ENCODE measurements around the gene WDR88. TPM values are rescaled to one million over a fixed set of nuclear protein-coding genes. Genes with fewer than 3 reads are reported as not detected.
"Not testable (repeated sequence)": the region's sequence is repeated elsewhere in the genome, so short reads cannot be mapped to it uniquely, and the experiment has no call there.

Gene WDR88
- total RNA-seq, 1 donor from 2014 or later = not detected

- no peak for DNase-seq (ENCODE audit: low read depth)
- no peak overlapping the region for H3K4me3 ChIP-seq (ENCODE audit: low read depth, low read length)
- TF ChIP-seq CTCF (conservative IDR thresholded peaks at IDR 0.05; ENCODE audit: low read depth, low read length) = no peak
Observed at GRCh38 chr19:33217881-33218280, 86.0 kb downstream of the WDR88 start.

- DNase-seq (ENCODE audit: low read depth) = no peak
- TF ChIP-seq CTCF (conservative IDR thresholded peaks at IDR 0.05; ENCODE audit: low read depth, low read length) = no peak
Observed at GRCh38 chr19:33219261-33219815, 87.4 kb downstream of the WDR88 start.

GRCh38 chr19:33220115-33220514, 88.2 kb downstream of the WDR88 start:
- no peak for DNase-seq (ENCODE audit: low read depth)
- H3K4me3 ChIP-seq (ENCODE audit: low read depth, low read length) = no peak overlapping the region
- TF ChIP-seq CTCF (conservative IDR thresholded peaks at IDR 0.05; ENCODE audit: low read depth, low read length) = no peak

More at GRCh38 chr19:33219261-33219815, 87.4 kb downstream of the WDR88 start:
- H3K4me3 ChIP-seq (ENCODE audit: low read depth, low read length) = no peak overlapping the region

- TF ChIP-seq CTCF (conservative IDR thresholded peaks at IDR 0.05; ENCODE audit: low read depth, low read length) = no peak
- DNase-seq (ENCODE audit: low read depth) = no peak
- no peak overlapping the region for H3K4me3 ChIP-seq (ENCODE audit: low read depth, low read length)
Observed at GRCh38 chr19:33220735-33221134, 88.8 kb downstream of the WDR88 start.

GRCh38 chr19:33221638-33222037, 89.7 kb downstream of the WDR88 start:
- no peak for DNase-seq (ENCODE audit: low read depth)
- no peak for TF ChIP-seq CTCF (conservative IDR thresholded peaks at IDR 0.05; ENCODE audit: low read depth, low read length)
- H3K4me3 ChIP-seq (ENCODE audit: low read depth, low read length) = no peak overlapping the region

- not testable (repeated sequence) for DNase-seq (ENCODE audit: low read depth); H3K4me3 ChIP-seq (ENCODE audit: low read depth, low read length)
Observed at GRCh38 chr19:33222255-33222654, 90.3 kb downstream of the WDR88 start.

- no peak for DNase-seq (ENCODE audit: low read depth)
- no peak for TF ChIP-seq CTCF (conservative IDR thresholded peaks at IDR 0.05; ENCODE audit: low read depth, low read length)
- no peak overlapping the region for H3K4me3 ChIP-seq (ENCODE audit: low read depth, low read length)
Observed at GRCh38 chr19:33224694-33225457, 93.0 kb downstream of the WDR88 start.

Other genes starting within 250 kb of the WDR88 start
- gene CEP89, start 160.2 kb upstream of the WDR88 start, total RNA-seq = 16.9 and 23.7 TPM in 2 replicates
- 3.2 and 4.2 TPM in 2 replicates for gene FAAP24, start 159.9 kb upstream of the WDR88 start, total RNA-seq
- 23.6 and 45.7 TPM in 2 replicates for gene RHPN2, start 67.2 kb upstream of the WDR88 start, total RNA-seq
- 8.9 and 13.3 TPM in 2 replicates for gene GPATCH1, start 50.9 kb upstream of the WDR88 start, total RNA-seq
- gene LRP3, start 62.2 kb downstream of the WDR88 start, total RNA-seq = 26.3 and 26.9 TPM in 2 replicates
- not detected in 2 replicates for gene SLC7A10, start 93.7 kb downstream of the WDR88 start, total RNA-seq
- gene CEBPA, start 170.4 kb downstream of the WDR88 start, total RNA-seq = 2.5 and 2.9 TPM in 2 replicates
- gene CEBPG, start 241.6 kb downstream of the WDR88 start, total RNA-seq = 19.3 and 23.1 TPM in 2 replicates

Data from epithelial cell of proximal tubule (primary cell).